Measurements from ENCODE around the gene ASXL2.

- TF ChIP-seq OSR1 (CRISPR knock-in tag; IDR thresholded peaks at IDR 0.05) (no peak), ZC3H10 (CRISPR knock-in tag; IDR thresholded peaks at IDR 0.05) (no peak), ZNF8 (CRISPR knock-in tag; IDR thresholded peaks at IDR 0.05) (no peak), ZFP30 (CRISPR knock-in tag; IDR thresholded peaks at IDR 0.05) (no peak), PATZ1 (CRISPR knock-in tag; IDR thresholded peaks at IDR 0.05; ENCODE audit: borderline replicate concordance) (no peak), ZNF70 (CRISPR knock-in tag; IDR thresholded peaks at IDR 0.05) (no peak), RARB (CRISPR knock-in tag; IDR thresholded peaks at IDR 0.05) (no peak), ZFP3 (CRISPR knock-in tag; IDR thresholded peaks at IDR 0.05) (no peak), BACH2 (CRISPR knock-in tag; IDR thresholded peaks at IDR 0.05; ENCODE audit: borderline replicate concordance) (no peak), ARNTL (CRISPR knock-in tag; IDR thresholded peaks at IDR 0.05; ENCODE audit: borderline replicate concordance, low read depth) (no peak)
Observed at GRCh38 chr2:25814681-25815080, 63.6 kb downstream of the ASXL2 start.

Data from SK-N-SH treated with all-trans-retinoic acid at 6 μM for 48 hours (cell line).